CD4-positive, alpha-beta T cell (primary cell): Measurements from ENCODE around the gene RLN3. TPM values are rescaled to one million over a fixed set of nuclear protein-coding genes. Genes with fewer than 3 reads are reported as not detected.

ENCODE experiments used
- ATAC-seq: fragments of 200-7000 bp; cut with Tn5 transposase; one replicate; pipeline ENCODE4 v1.10.0; 2022; ENCODE audit warnings: mild to moderate bottlenecking; ENCODE audit not compliant: poor library complexity
- CTCF ChIA-PET: fragments of 350-600 bp; sonication (Branson Sonifier 250); formaldehyde crosslinking; loops from one replicate; lab custom pipeline; 2021; ENCODE audit warnings: antibody characterized with exemption, inconsistent platforms; lab: Charles Lee
- POLR2A ChIA-PET: fragments of 350-600 bp; sonication (Branson Sonifier 250); formaldehyde crosslinking; loops from one replicate; lab custom pipeline; 2021; ENCODE audit warnings: antibody characterized with exemption, inconsistent platforms; lab: Charles Lee
- DNase-seq, 14 experiments: peaks; one replicate each; pipeline ENCODE4 v3.0.0-alpha.2; 2013 to 2020; ENCODE audit warnings: mixed read lengths in 2 of 14
- H3K27ac ChIP-seq, 2 donors: one replicate each; pipeline versions ENCODE4 v1.5.1 to v1.7.0; 2013; ENCODE audit warnings: low read length in 2 of 2, low read depth in 1 of 2, mild to moderate bottlenecking in 1 of 2
- H3K27me3 ChIP-seq, 2 experiments: 1 replicate in 1 of 2; 2 replicates in 1 of 2; pipeline versions ENCODE4 v1.6.1 to v1.7.0; 2013; ENCODE audit warnings: low read length in 2 of 2, control low read depth in 1 of 2, mild to moderate bottlenecking in 1 of 2, moderate library complexity in 1 of 2; ENCODE audit not compliant: insufficient read depth in 2 of 2, control insufficient read depth in 1 of 2
- H3K36me3 ChIP-seq: one replicate; pipeline ENCODE4 v1.6.1; 2013; ENCODE audit warnings: low read length, control low read depth; ENCODE audit not compliant: insufficient read depth
- H3K4me1 ChIP-seq: one replicate; pipeline ENCODE4 v1.6.1; 2013; ENCODE audit warnings: low read length, control low read depth; ENCODE audit not compliant: insufficient read depth
- H3K4me3 ChIP-seq: one replicate; pipeline ENCODE4 v1.5.1; 2013; ENCODE audit warnings: mild to moderate bottlenecking, low read length, moderate library complexity
- H3K9me3 ChIP-seq, 2 experiments: 1 replicate in 1 of 2; 2 replicates in 1 of 2; pipeline versions ENCODE4 v1.6.1 to v1.7.0; 2013; ENCODE audit warnings: low read length in 2 of 2, mild to moderate bottlenecking in 2 of 2, control low read depth in 1 of 2, moderate library complexity in 1 of 2; ENCODE audit not compliant: control insufficient read depth in 1 of 2, insufficient read depth in 1 of 2
- H3K27ac Mint-ChIP-seq: one replicate; pipeline ENCODE4 v1.8.0; 2020; ENCODE audit warnings: mixed read lengths
- H3K27me3 Mint-ChIP-seq: one replicate; pipeline ENCODE4 v1.8.0; 2021; ENCODE audit warnings: mixed read lengths
- H3K36me3 Mint-ChIP-seq: one replicate; pipeline ENCODE4 v1.8.0; 2021; ENCODE audit warnings: low read depth, mixed read lengths
- H3K4me1 Mint-ChIP-seq: one replicate; pipeline ENCODE4 v1.8.0; 2021; ENCODE audit warnings: low read depth, mixed read lengths
- H3K4me3 Mint-ChIP-seq: one replicate; pipeline ENCODE4 v1.8.0; 2020; ENCODE audit warnings: mild to moderate bottlenecking, mixed read lengths
- H3K9me3 Mint-ChIP-seq: one replicate; pipeline ENCODE4 v1.8.0; 2020; ENCODE audit warnings: mixed read lengths
- intact Hi-C, 2 experiments: fragments of 100-400 bp; cut with DNase I in 1 of 2; cut with micrococcal nuclease in 1 of 2; formaldehyde crosslinking; loops; one replicate each; pipeline versions ENCODE4 v1.15.1 to v1.9.0; 2023 to 2025; cut with DNase I, micrococcal nuclease
- total RNA-seq, 174 experiments: library from RNA in 2 of 174; stranded (reverse) in 2 of 174; gene quantifications; one replicate each; pipeline ENCODE4 v1.2.3 and lab custom pipeline; 2021 to 2026
- TF ChIP-seq, protein P1 (sequence below): fragments of 200-600 bp; IDR thresholded peaks from one replicate; pipeline ENCODE4 v1.8.0; 2022; ENCODE audit warnings: antibody characterized with exemption, mild to moderate bottlenecking

RLN3 gene
- total RNA-seq, 2 experiments from 2014 or later = not detected

DNA sequence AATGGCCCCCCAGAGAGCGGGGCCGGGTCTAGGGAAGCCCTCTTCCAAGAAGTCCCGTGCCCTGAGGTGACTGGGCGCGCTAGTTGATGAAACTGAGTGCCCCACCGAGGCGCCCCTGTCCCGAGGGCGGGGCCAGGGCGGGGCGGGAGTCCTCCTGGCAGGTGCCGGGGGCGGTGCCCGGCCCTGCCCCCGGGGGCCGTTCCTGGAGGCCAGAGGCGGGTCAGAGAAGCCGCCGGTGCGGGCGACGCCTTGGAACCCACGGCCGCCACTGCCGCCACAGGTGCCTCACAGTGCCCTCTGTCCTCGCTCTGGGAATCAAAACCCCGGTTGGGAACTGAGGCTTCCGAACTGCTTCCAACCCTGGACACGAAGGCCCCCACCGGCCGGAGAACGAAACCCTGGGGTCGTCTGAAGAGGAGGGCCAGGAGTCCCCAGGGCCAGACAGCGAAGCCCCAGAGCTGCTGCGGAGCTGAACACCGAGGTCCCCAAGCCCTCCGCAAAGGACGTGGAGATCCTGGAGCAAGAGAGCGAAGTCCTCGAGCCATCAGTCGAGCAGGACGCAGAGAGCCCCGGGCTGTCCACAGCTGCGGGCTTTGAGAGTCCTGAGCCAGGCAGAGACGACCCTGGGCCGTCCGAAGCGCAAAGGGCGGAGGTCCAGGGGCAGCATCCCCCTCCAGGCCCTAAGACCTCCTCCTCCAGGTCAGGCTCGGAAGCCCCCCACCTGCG is 44.8 kb downstream of the RLN3 start, which contains the start of gene MISP3:
TSS of gene MISP3 (plus strand) at position 252 of the 726 bp plus-strand sequence. CDS start 524 bp downstream, outside the sequence.
- ChIA-PET POLR2A (interaction anchor here (0.8 to 2.3 kb wide), 7 partner anchors 14 to 191 kb away, joined by 3 to 22 read pairs (median 5); partner anchors contain the start of genes ASF1B, IL27RA and PRKACA), CTCF (interaction anchor here (0.6 to 4.3 kb wide), 15 partner anchors 8 to 1671 kb away, joined by 3 to 27 read pairs (median 5); partner anchors contain the start of genes ASF1B and NANOS3)
- Histone ChIP-seq H3K27ac (no peak within 1 kb of the TSS), H3K27me3 (peaks cover 4 to 5% of the 10 kb centered on the region in 2 experiments), H3K9me3 (no peaks in the 10 kb centered on the region), H3K4me1 (peaks cover 38% of the 10 kb centered on the region), H3K4me3 (peak within 1 kb of the TSS; percentile 77), H3K36me3 (no peaks in the 10 kb centered on the region)
- peaks cover 4% of the 10 kb centered on the region for H3K27me3 Mint-ChIP-seq
- H3K4me3 Mint-ChIP-seq = peak within 1 kb of the TSS; percentile 93
- peaks cover 17% of the 10 kb centered on the region for H3K4me1 Mint-ChIP-seq
- H3K36me3 Mint-ChIP-seq = no peaks in the 10 kb centered on the region
- intact Hi-C loops = loop anchor here (1.0 to 5.0 kb wide), 5 partner anchors 24 to 276 kb away; partner anchors contain the start of genes ASF1B (in 1 of the 2), PRKACA (in 1 of the 2) and RFX1 (in 1 of the 2)
- H3K27ac Mint-ChIP-seq = peak within 1 kb of the TSS; percentile 83
- no peaks in the 10 kb centered on the region for H3K9me3 Mint-ChIP-seq
- TF ChIP-seq, protein P1, sequence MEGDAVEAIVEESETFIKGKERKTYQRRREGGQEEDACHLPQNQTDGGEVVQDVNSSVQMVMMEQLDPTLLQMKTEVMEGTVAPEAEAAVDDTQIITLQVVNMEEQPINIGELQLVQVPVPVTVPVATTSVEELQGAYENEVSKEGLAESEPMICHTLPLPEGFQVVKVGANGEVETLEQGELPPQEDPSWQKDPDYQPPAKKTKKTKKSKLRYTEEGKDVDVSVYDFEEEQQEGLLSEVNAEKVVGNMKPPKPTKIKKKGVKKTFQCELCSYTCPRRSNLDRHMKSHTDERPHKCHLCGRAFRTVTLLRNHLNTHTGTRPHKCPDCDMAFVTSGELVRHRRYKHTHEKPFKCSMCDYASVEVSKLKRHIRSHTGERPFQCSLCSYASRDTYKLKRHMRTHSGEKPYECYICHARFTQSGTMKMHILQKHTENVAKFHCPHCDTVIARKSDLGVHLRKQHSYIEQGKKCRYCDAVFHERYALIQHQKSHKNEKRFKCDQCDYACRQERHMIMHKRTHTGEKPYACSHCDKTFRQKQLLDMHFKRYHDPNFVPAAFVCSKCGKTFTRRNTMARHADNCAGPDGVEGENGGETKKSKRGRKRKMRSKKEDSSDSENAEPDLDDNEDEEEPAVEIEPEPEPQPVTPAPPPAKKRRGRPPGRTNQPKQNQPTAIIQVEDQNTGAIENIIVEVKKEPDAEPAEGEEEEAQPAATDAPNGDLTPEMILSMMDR = no peak
- no peak for ATAC-seq
- DNase-seq = peak in 4 of 14 experiments; percentile 26 to 62 (median 44)

DNA sequence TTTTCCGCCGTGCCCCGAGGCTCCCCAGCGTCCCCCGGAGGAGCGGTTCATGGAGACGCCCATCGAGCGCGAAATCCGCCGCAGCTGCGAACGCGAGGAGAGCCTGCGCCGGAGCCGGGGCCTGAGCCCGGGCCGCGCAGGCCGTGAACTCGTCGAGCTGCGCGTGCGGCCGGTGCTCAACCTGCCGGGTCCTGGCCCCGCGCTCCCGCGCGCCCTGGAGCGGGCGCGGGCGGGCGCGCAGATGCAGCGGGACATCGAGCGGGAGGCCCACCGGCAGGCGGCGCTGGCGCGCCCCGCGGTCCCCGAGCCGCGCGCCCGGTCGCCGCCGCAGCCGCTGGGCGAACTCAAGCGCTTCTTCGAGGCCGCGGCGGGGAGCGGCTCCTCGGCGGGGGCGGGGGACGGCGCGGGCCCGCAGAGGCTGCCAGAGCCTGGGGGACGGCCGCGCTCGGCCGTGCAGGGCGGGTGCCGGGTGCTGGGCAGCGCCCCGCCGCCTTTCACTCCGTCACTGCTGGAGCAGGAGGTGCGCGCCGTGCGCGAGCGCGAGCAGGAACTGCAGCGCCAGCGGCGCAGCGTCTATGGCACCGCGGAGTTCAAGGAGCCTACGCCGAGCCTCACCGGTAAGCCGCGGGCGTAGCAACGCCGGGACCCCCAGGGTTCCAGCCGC is 45.4 kb downstream of the RLN3 start:
- no peaks in the 10 kb centered on the region for H3K36me3 ChIP-seq
- H3K4me3 ChIP-seq = peak overlapping the region; percentile 77
- DNase-seq = peak; percentile 55 to 92 (median 72)
- TF ChIP-seq, protein P1 = no peak
- ChIA-PET POLR2A (interaction anchor here (0.6 to 2.3 kb wide), 9 partner anchors 14 to 193 kb away, joined by 3 to 22 read pairs (median 4); partner anchors contain the start of genes ASF1B, IL27RA and PRKACA), CTCF (interaction anchor here (0.6 to 4.3 kb wide), 11 partner anchors 14 to 1671 kb away, joined by 3 to 27 read pairs (median 3); partner anchors contain the start of genes ASF1B and NANOS3)
- Mint-ChIP-seq H3K27me3 (peaks cover 4% of the 10 kb centered on the region), H3K36me3 (no peaks in the 10 kb centered on the region), H3K4me3 (peak overlapping the region; percentile 93), H3K27ac (peak overlapping the region; percentile 83), H3K9me3 (no peaks in the 10 kb centered on the region), H3K4me1 (peaks cover 17% of the 10 kb centered on the region)
- peaks cover 4 to 5% of the 10 kb centered on the region in 2 experiments for H3K27me3 ChIP-seq
- intact Hi-C loops = loop anchor here (2.0 to 5.0 kb wide), 4 partner anchors 44 to 275 kb away; partner anchors contain the start of genes ASF1B (in 1 of the 2), PRKACA (in 1 of the 2) and RFX1 (in 1 of the 2)
- H3K9me3 ChIP-seq = no peaks in the 10 kb centered on the region
- peak; percentile 79 for ATAC-seq
- H3K4me1 ChIP-seq = peaks cover 38% of the 10 kb centered on the region
- no peak overlapping the region for H3K27ac ChIP-seq
